Natural killer cell treated with Interleukin-12 subunit alpha and Interleukin-12 subunit beta and Interleukin-15 and Interleukin-18, amount 100 ng/mL, for 72 hours (primary cell): ENCODE data around the gene P2RY12. TPM values are rescaled to one million over a fixed set of nuclear protein-coding genes. Genes with fewer than 3 reads are reported as not detected.

ENCODE experiments used
- ATAC-seq, 2 donors: fragments of 150-1000 bp; cut with Tn5 transposase in 1 of 2; sonication (Bioruptor Pico), chemical (Tn5 transposase) in 1 of 2; 2 replicates each; pipeline ENCODE4 v1.10.0; 2021
- DNase-seq: peaks from one replicate; pipeline ENCODE4 v3.0.0; 2022; ENCODE audit warnings: low spot score
- H3K27ac Mint-ChIP-seq, 2 donors: 1 replicate in 1 of 2; 2 replicates in 1 of 2; pipeline ENCODE4 v1.8.0; 2022; ENCODE audit warnings: mixed read lengths in 2 of 2, mild to moderate bottlenecking in 1 of 2, moderate library complexity in 1 of 2
- H3K27me3 Mint-ChIP-seq, 2 donors: 1 replicate in 1 of 2; 2 replicates in 1 of 2; pipeline ENCODE4 v1.8.0; 2022; ENCODE audit warnings: mixed read lengths in 2 of 2
- H3K36me3 Mint-ChIP-seq: one replicate; pipeline ENCODE4 v1.8.0; 2022; ENCODE audit warnings: mixed read lengths
- H3K4me1 Mint-ChIP-seq, 2 donors: 1 replicate in 1 of 2; 2 replicates in 1 of 2; pipeline ENCODE4 v1.8.0; 2022; ENCODE audit warnings: low read depth in 2 of 2, mixed read lengths in 2 of 2, mild to moderate bottlenecking in 1 of 2
- H3K4me3 Mint-ChIP-seq: one replicate; pipeline ENCODE4 v1.8.0; 2022; ENCODE audit warnings: mixed read lengths
- H3K9me3 Mint-ChIP-seq: 2 replicates; pipeline ENCODE4 v1.8.0; 2022; ENCODE audit warnings: mixed read lengths
- total RNA-seq, 2 donors: library from RNA; stranded (reverse); gene quantifications; one replicate each; pipeline ENCODE4 v1.2.3, GENCODE V29; 2022

Gene P2RY12
- total RNA-seq, 2 donors from 2014 or later = not detected

DNA sequence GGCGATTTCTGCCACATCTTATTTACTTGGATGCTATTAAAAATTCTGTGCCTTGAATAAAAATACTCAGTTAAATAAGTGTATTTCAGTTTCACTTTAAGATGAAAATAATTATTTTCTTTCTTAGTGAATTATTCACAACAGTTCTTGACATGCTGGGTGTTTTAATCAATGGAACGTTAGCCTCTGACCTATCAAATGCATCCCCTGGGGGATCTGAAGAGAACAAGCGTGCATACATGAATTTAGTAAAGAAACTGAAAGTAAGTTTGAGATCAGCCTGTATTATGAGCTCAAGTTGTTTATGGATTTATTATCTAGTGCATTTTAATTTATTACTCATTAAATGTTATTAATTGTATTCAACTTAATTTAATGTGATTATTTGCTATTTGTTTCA, 597 bp downstream of the P2RY12 start:
- no peaks in the 10 kb centered on the region for H3K9me3 Mint-ChIP-seq
- ATAC-seq = no peak
- H3K36me3 Mint-ChIP-seq = no peaks in the 10 kb centered on the region
- DNase-seq = no peak
- H3K4me1 Mint-ChIP-seq = peaks cover 5 to 12% of the 10 kb centered on the region in 2 donors
- H3K4me3 Mint-ChIP-seq = no peak overlapping the region
- H3K27me3 Mint-ChIP-seq = no peaks in the 10 kb centered on the region
- H3K27ac Mint-ChIP-seq = no peak overlapping the region

- DNase-seq (no peak), ATAC-seq (no peak)
- Mint-ChIP-seq H3K27ac (no peak overlapping the region), H3K36me3 (no peaks in the 10 kb centered on the region), H3K9me3 (no peaks in the 10 kb centered on the region), H3K4me1 (peaks cover 5 to 12% of the 10 kb centered on the region in 2 donors), H3K4me3 (no peak overlapping the region), H3K27me3 (no peaks in the 10 kb centered on the region)
Measured at GRCh38 chr3:151383111-151383510, 1.4 kb downstream of the P2RY12 start.

DNA sequence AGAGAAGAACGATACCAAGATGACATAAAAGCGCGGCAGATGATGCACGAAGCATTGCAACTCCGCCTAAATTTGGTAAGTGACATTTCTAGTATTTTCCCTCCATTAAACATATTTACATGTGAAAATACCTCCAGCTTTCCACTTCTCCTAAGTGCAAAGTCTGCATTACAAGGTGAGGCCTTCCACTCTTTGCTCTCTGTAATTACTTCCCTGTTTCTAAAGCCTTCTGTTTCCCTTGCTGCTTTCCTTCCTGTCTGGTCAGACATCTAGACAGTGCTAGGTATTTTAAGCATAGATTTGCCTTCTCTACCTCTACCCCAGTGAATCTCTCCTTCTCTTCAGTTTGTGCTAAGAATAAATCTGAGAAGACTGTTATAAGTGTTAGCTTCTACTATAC, 1.9 kb downstream of the P2RY12 start:
- no peaks in the 10 kb centered on the region for H3K27me3 Mint-ChIP-seq
- no peak for DNase-seq
- ATAC-seq = no peak
- H3K4me1 Mint-ChIP-seq = peaks cover 5 to 12% of the 10 kb centered on the region in 2 donors
- no peaks in the 10 kb centered on the region for H3K9me3 Mint-ChIP-seq
- no peaks in the 10 kb centered on the region for H3K36me3 Mint-ChIP-seq
- H3K27ac Mint-ChIP-seq = no peak overlapping the region
- no peak overlapping the region for H3K4me3 Mint-ChIP-seq

DNA sequence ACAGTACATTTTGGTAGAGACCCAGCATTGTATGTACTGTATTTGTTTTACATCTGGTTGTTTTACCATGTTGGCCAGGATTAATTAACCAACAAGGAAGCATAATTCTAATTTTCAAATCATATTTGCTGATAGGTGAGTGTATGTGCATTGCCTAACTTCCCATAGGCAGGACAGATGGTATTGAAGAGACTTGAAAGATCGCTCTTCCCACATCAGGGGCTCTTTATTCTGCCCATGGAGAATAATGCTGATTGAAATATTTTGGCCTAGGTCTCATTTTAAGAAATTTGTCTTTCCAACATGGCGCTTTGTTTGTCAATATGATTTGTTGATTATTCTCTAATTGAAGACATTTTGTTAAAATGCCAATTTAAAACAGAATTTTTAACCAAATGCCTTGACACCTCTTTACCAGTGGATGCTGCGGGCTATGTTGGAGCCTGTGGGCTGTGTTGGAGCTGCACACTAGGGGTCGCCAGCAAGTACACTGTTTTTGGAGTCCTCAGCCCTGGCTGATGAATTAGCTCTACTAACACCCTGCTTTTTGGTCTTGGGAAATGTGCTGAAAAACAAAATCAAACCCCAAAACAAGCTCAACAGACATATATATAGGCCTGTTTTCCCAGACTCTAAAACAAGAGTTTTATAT, 5.3 kb downstream of the P2RY12 start:
- H3K36me3 Mint-ChIP-seq = no peaks in the 10 kb centered on the region
- no peak overlapping the region for H3K27ac Mint-ChIP-seq
- no peaks in the 10 kb centered on the region for H3K27me3 Mint-ChIP-seq
- H3K4me3 Mint-ChIP-seq = no peak overlapping the region
- DNase-seq (no peak), ATAC-seq (no peak)
- no peaks in the 10 kb centered on the region for H3K9me3 Mint-ChIP-seq
- H3K4me1 Mint-ChIP-seq = peaks cover 0 to 6% of the 10 kb centered on the region in 2 donors

- DNase-seq (no peak), ATAC-seq (no peak)
- H3K4me1 Mint-ChIP-seq = no peaks in the 10 kb centered on the region
- no peaks in the 10 kb centered on the region for H3K9me3 Mint-ChIP-seq
- H3K27ac Mint-ChIP-seq = no peak overlapping the region
- H3K27me3 Mint-ChIP-seq = no peaks in the 10 kb centered on the region
- no peak overlapping the region for H3K4me3 Mint-ChIP-seq
- no peaks in the 10 kb centered on the region for H3K36me3 Mint-ChIP-seq
Measured at GRCh38 chr3:151377768-151378385, 6.7 kb downstream of the P2RY12 start.

- Mint-ChIP-seq H3K4me3 (no peak overlapping the region), H3K27me3 (peaks cover 0 to 4% of the 10 kb centered on the region in 2 donors), H3K27ac (no peak overlapping the region), H3K9me3 (no peaks in the 10 kb centered on the region), H3K36me3 (no peaks in the 10 kb centered on the region), H3K4me1 (no peaks in the 10 kb centered on the region)
- ATAC-seq (no peak), DNase-seq (no peak)
Measured at GRCh38 chr3:151372063-151372820, 12.3 kb downstream of the P2RY12 start.

DNA sequence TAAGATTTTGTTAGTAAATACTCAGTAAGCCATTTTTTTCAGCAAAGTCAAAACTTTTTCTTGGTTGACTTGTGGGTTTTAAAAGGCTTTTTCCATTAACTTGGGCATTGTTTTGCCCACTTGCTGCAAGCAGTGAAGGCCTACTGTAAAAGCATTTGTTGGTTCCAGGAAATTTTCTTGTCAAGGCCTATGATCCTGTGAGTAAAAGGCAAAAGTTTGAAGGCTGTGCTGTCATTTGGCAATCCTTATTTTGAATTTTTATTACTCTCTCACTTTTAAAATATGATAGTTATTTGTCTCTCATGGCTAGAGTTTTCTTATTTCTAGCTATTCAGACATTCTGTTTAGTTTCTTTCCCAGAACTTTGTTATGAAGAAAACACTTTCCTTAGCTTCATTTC, 13.0 kb downstream of the P2RY12 start:
- no peaks in the 10 kb centered on the region for H3K4me1 Mint-ChIP-seq
- H3K4me3 Mint-ChIP-seq = no peak overlapping the region
- no peak overlapping the region for H3K27ac Mint-ChIP-seq
- H3K36me3 Mint-ChIP-seq = no peaks in the 10 kb centered on the region
- no peaks in the 10 kb centered on the region for H3K9me3 Mint-ChIP-seq
- ATAC-seq = no peak
- no peak for DNase-seq
- peaks cover 0 to 5% of the 10 kb centered on the region in 2 donors for H3K27me3 Mint-ChIP-seq

DNA sequence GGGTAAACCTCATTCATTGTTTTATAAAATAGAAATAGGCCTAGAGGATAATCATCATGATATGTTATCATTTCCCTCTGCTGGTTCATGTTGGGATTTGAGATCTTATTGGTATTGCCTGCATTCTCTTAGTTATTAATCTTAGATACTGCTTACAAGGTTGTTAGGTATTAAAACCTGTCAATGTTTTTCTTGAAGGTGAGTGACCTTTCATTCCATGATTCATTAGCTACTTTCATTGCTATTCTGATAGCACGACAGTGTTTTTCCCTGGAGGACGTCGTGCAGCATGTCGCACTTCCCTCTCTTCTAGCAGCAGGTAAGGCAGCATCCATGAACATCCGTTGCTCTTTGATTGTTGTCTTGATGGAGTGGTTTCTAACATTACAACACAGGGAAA, 17.1 kb downstream of the P2RY12 start:
- H3K4me3 Mint-ChIP-seq = no peak overlapping the region
- no peaks in the 10 kb centered on the region for H3K9me3 Mint-ChIP-seq
- no peak overlapping the region for H3K27ac Mint-ChIP-seq
- H3K27me3 Mint-ChIP-seq = peaks cover 0 to 14% of the 10 kb centered on the region in 2 donors
- DNase-seq = no peak
- no peaks in the 10 kb centered on the region for H3K36me3 Mint-ChIP-seq
- ATAC-seq = no peak
- H3K4me1 Mint-ChIP-seq = no peaks in the 10 kb centered on the region

- no peak for ATAC-seq
- Mint-ChIP-seq H3K4me3 (no peak overlapping the region), H3K36me3 (no peaks in the 10 kb centered on the region), H3K27ac (no peak overlapping the region), H3K4me1 (no peaks in the 10 kb centered on the region), H3K27me3 (peaks cover 0 to 17% of the 10 kb centered on the region in 2 donors), H3K9me3 (no peaks in the 10 kb centered on the region)
- no peak for DNase-seq
Measured at GRCh38 chr3:151366993-151367392, 17.6 kb downstream of the P2RY12 start.

GRCh38 chr3:151362751-151363174, 21.8 kb downstream of the P2RY12 start:
- H3K4me3 Mint-ChIP-seq = no peak overlapping the region
- H3K27ac Mint-ChIP-seq = no peak overlapping the region
- peaks cover 0 to 17% of the 10 kb centered on the region in 2 donors for H3K27me3 Mint-ChIP-seq
- no peak for ATAC-seq
- no peak for DNase-seq
- no peaks in the 10 kb centered on the region for H3K9me3 Mint-ChIP-seq
- H3K4me1 Mint-ChIP-seq = no peaks in the 10 kb centered on the region
- H3K36me3 Mint-ChIP-seq = no peaks in the 10 kb centered on the region

DNA sequence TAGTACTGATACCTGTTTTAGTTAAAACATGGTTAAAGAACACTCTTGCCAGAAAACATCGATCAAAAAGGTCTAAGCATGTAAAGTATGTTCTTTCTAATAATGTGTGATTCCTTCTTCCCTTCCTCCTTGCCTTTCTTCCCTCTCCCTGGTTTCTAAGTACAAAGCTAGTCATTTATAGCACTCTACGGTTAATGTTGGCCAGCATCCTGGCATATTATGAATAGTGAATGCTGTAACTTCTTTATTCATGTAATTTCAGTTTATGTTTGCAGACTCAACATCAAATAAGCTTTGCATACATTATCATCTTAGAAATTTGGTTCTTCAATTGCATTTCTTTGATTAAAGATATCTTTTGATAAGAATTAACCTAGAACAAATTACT, 27.1 kb downstream of the P2RY12 start:
- no peaks in the 10 kb centered on the region for H3K36me3 Mint-ChIP-seq
- DNase-seq (no peak), ATAC-seq (no peak)
- no peaks in the 10 kb centered on the region for H3K9me3 Mint-ChIP-seq
- peaks cover 0 to 3% of the 10 kb centered on the region in 2 donors for H3K27me3 Mint-ChIP-seq
- no peak overlapping the region for H3K4me3 Mint-ChIP-seq
- no peaks in the 10 kb centered on the region for H3K4me1 Mint-ChIP-seq
- H3K27ac Mint-ChIP-seq = no peak overlapping the region

- ATAC-seq = no peak
- no peak overlapping the region for H3K27ac Mint-ChIP-seq
- H3K9me3 Mint-ChIP-seq = no peaks in the 10 kb centered on the region
Measured at GRCh38 chr3:151356794-151357462, 27.6 kb downstream of the P2RY12 start.

GRCh38 chr3:151351648-151352047, 32.9 kb downstream of the P2RY12 start:
- ATAC-seq (no peak), DNase-seq (no peak)
- Mint-ChIP-seq H3K9me3 (no peaks in the 10 kb centered on the region), H3K36me3 (no peaks in the 10 kb centered on the region), H3K27me3 (peaks cover 0 to 8% of the 10 kb centered on the region in 2 donors), H3K27ac (peak overlapping the region in 1 of 2 donors; percentile 40), H3K4me1 (peaks cover 11 to 18% of the 10 kb centered on the region in 2 donors), H3K4me3 (peak overlapping the region; percentile 2)

More at GRCh38 chr3:151356794-151357462, 27.6 kb downstream of the P2RY12 start:
- no peaks in the 10 kb centered on the region for H3K4me1 Mint-ChIP-seq
- no peaks in the 10 kb centered on the region for H3K27me3 Mint-ChIP-seq
- H3K4me3 Mint-ChIP-seq = no peak overlapping the region
- DNase-seq = no peak
- H3K36me3 Mint-ChIP-seq = no peaks in the 10 kb centered on the region

DNA sequence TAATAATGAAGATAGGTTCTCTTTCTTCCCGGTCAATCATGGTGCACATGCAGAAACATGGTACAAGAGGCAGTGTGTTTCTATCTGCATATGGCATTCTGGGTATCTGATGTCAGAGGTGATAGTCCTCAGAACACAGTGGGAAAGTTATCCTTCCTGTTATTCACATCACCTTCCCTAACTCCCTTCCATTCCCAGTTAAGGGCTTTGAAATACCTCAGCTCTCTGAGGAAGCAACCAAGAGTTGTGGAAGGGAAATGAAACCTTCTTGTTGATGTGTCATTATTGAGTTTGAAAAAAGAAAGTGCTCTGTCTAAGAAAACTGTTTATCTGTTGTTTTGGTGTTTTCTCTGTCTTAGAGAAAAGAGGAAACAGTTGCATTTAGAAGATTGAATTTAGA, 33.3 kb downstream of the P2RY12 start:
- H3K9me3 Mint-ChIP-seq = no peaks in the 10 kb centered on the region
- no peaks in the 10 kb centered on the region for H3K36me3 Mint-ChIP-seq
- peaks cover 0 to 8% of the 10 kb centered on the region in 2 donors for H3K27me3 Mint-ChIP-seq
- H3K27ac Mint-ChIP-seq = peak overlapping the region in 1 of 2 donors; percentile 40
- ATAC-seq = no peak
- H3K4me3 Mint-ChIP-seq = peak overlapping the region; percentile 2
- no peak for DNase-seq
- peaks cover 15 to 22% of the 10 kb centered on the region in 2 donors for H3K4me1 Mint-ChIP-seq
